Activated naive CD8-positive, alpha-beta T cell (primary cell): ENCODE measurements around the gene BHLHE23.

Experiments
- H3K27ac Mint-ChIP-seq: one replicate; pipeline ENCODE4 v1.8.0; 2021; ENCODE audit warnings: mixed read lengths
- H3K27me3 Mint-ChIP-seq: one replicate; pipeline ENCODE4 v1.8.0; 2021; ENCODE audit warnings: mixed read lengths
- H3K36me3 Mint-ChIP-seq: one replicate; pipeline ENCODE4 v1.8.0; 2021; ENCODE audit warnings: mixed read lengths
- H3K4me1 Mint-ChIP-seq: one replicate; pipeline ENCODE4 v1.8.0; 2021; ENCODE audit warnings: low read depth, mixed read lengths
- H3K4me3 Mint-ChIP-seq: one replicate; pipeline ENCODE4 v1.8.0; 2021; ENCODE audit warnings: mild to moderate bottlenecking, mixed read lengths
- H3K9me3 Mint-ChIP-seq: one replicate; pipeline ENCODE4 v1.8.0; 2021; ENCODE audit warnings: low read depth, mixed read lengths

Gene BHLHE23

DNA sequence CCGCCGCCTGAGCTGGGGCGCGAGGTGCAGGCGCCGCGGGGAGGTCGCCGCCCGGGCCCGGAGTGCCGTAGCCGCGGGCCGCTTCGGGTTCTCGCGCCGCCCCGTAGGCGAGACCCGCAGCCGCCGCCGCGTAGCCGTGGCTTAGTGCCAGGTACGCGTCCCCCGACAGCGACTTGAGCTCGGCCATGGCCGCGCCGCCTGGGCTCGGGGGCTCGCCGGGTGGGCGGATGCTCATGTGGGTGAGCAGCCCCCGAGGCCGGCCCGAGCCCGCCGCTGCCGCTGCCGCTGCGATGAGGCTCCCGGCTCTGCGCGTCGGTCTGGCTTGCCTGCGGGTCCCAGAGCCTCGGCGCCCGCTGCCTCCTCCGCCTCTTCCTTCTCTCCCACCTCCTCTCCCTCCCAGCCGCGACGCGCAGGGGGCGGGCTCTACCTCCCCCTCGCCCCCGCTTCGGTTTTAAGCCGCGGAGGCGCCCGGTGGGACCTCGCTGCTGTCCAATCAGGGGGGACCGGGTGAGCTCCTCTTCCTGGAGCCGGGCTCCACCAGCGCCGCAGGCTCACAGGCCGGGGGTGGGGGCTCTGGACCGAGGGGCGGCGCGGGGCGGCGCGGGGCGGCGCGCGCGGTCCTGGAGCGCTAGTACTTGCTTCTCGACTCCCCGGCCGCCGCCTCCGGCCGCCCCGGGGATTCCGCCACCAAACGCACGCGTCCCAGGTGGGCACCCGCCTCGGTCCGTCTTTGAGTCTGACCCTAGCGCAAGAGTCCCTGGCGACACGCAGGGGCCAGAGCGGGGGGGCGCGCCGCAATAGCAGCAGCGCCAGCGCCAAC lies at the start of gene BHLHE23:
Gene BHLHE23, minus strand, starts transcription at position 425 of the 820 bp plus-strand sequence. Its CDS starts 190 bp downstream, at position 235.
- Mint-ChIP-seq H3K4me3 (peak within 1 kb of the TSS; percentile 42), H3K27ac (no peak within 1 kb of the TSS), H3K27me3 (peaks cover 20% of the 10 kb centered on the region), H3K9me3 (no peaks in the 10 kb centered on the region), H3K4me1 (peaks cover 27% of the 10 kb centered on the region), H3K36me3 (no peaks in the 10 kb centered on the region)

DNA sequence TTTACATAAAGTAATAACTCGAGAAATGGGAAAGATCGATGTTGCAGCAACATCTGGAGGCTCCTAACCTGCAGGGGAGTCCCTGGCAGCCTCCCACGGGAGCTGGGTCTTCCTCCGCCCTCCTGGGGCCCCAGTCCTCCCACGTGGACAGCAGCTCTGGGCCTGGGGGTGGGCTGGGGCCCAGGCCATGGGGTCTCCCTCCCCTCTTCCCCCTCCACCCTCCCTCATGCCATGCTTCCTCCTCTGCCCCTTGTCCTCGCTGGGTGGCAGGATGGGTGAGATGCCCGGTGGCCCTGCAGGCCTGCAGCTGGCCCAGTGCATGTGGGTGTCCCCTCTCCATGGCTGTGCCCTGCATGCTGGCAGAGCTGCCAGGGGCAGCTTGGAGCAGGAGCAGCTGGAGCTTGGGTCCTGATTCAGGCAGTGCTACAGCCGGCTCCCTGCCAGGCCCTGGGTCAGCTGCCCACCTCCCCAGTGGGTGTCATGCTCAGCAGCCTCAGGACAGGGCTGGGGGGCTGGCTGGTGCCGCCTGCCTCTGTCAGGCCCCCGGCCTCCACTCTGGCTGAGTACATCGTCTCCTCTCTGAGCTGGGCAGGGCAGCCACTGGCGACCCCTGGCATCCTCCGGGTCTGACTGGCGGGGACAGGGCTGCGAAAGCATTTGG lies 48.9 kb upstream of the BHLHE23 start:
- H3K36me3 Mint-ChIP-seq = no peaks in the 10 kb centered on the region
- H3K4me1 Mint-ChIP-seq = no peaks in the 10 kb centered on the region
- peaks cover 7% of the 10 kb centered on the region for H3K27me3 Mint-ChIP-seq
- H3K4me3 Mint-ChIP-seq = no peak overlapping the region
- no peaks in the 10 kb centered on the region for H3K9me3 Mint-ChIP-seq
- H3K27ac Mint-ChIP-seq = no peak overlapping the region

DNA sequence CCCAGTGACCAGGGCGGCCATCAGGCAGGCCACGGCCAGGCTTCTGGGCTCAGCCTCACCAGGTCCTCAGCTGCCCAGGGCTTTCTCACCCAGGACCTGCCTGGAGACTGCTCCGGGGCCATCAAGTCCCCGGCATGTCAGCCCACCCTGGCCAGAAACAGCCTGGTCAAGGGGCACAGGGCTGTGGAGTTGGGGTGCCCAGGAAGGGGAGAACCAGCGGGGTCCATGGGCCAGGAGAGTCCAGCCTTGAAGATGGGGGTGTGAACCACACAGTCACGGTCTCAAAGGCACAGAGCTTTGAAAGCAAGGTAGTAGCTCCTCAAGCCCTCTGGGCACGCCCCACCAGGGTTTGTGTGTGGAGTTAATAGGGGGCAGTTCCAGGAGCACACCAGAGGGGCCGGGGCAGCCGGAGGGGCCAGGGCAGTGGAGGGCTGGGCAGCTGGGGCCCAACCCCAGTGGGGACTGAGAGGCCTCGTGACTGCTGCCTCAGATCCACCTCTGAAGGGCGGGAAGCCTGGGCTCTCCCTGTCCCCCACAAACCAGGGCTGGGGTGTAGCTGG lies 48.0 kb upstream of the BHLHE23 start:
- no peaks in the 10 kb centered on the region for H3K4me1 Mint-ChIP-seq
- H3K4me3 Mint-ChIP-seq = no peak overlapping the region
- peaks cover 5% of the 10 kb centered on the region for H3K27me3 Mint-ChIP-seq
- no peak overlapping the region for H3K27ac Mint-ChIP-seq
- no peaks in the 10 kb centered on the region for H3K9me3 Mint-ChIP-seq
- H3K36me3 Mint-ChIP-seq = no peaks in the 10 kb centered on the region

DNA sequence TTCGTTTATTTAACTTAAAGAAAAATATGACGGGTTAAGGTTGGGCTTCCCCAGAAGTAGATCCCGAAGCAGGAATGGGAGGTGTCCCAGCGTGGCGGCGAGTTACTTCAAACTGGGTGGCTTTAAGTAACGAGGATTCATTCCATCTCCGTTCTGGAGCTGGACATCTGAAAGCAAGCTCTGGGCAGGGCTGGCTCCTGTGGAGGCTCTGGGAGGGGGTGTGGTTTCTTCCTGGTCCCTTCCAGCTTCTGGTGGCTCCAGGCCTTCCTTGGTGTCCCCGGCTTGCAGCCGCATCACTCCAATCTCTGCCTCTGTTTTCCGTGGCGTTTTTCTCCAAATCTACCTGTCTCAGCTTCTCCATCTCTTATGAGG lies 47.3 kb upstream of the BHLHE23 start:
- Mint-ChIP-seq H3K4me1 (no peaks in the 10 kb centered on the region), H3K9me3 (no peaks in the 10 kb centered on the region), H3K27me3 (peaks cover 2% of the 10 kb centered on the region), H3K4me3 (no peak overlapping the region), H3K27ac (no peak overlapping the region), H3K36me3 (no peaks in the 10 kb centered on the region)

DNA sequence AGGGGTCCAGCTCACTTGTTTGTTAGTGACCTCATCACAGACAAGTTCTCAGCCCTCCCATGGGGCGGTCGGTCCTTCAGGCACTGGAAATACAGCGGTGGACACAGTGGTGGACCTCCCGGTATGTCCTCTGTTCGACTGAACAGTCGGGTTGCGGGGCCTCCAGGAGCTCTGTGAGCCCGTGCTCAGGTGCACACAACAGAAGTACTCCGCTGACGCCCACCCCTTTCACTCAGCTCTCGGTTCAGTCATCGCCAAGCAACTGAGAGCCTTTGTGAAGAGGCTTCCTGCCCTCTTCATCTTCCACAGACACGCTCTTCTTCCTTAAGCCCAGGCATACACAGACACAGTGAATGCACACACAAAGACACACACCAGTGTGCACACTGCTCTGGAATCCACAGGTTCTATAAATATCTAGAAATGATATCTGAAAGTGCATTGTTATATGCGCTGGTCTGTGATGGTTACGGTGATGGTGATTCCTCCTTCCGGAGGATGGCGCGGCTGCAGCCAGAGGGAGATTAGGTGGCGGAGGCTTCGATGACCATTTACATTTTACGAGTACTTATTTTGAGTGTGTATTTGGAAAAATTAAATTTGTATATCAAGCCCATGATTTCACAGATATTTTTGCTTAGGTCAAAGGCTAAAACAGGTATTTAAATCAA lies 46.8 kb upstream of the BHLHE23 start:
- Mint-ChIP-seq H3K36me3 (no peaks in the 10 kb centered on the region), H3K4me1 (no peaks in the 10 kb centered on the region), H3K4me3 (no peak overlapping the region), H3K27me3 (peaks cover 2% of the 10 kb centered on the region), H3K9me3 (no peaks in the 10 kb centered on the region), H3K27ac (no peak overlapping the region)

DNA sequence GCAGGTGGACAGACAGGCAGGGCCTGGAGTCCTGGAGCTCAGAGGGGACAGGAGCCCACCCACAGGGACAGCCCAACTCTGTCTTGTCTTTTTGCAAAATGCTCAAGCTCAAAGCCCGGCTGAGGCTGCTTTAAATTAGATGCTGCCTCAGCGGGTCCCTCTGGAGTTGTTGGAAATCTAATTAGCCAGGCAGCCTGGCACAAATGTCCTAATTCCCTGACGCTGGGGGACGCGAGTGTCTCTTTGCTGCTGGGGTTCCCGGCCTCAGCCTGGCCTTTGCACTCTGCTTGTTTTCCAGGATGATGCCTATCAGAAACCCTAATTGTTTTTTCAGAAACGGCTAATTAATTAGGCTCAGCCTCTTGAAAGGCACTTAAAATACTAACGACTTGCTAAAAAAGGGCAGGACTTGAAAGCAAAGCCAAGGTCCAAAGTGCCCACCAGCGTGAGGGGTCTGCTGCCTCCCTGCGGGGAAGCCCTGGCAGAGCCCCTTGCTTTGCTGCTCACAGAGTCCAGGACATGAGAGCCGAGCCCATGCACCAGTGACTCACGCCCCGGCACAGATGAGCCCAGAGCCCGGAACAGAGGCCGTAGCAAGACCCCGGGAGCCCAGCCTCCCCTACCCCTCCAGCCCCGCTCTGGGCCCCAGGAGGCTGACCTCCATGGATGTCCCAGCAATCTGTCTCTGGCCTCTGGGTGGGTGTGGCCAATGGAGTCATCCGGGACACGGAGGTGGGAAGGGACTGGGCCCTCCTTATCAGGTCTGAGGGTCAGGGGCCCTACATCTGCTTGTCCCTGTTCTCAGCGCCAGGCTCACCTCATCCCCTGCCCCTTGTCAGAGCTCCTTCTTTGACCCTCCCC lies 46.0 kb upstream of the BHLHE23 start:
- Mint-ChIP-seq H3K4me1 (no peaks in the 10 kb centered on the region), H3K4me3 (no peak overlapping the region), H3K9me3 (no peaks in the 10 kb centered on the region), H3K27ac (no peak overlapping the region), H3K36me3 (no peaks in the 10 kb centered on the region), H3K27me3 (peaks cover 2% of the 10 kb centered on the region)

DNA sequence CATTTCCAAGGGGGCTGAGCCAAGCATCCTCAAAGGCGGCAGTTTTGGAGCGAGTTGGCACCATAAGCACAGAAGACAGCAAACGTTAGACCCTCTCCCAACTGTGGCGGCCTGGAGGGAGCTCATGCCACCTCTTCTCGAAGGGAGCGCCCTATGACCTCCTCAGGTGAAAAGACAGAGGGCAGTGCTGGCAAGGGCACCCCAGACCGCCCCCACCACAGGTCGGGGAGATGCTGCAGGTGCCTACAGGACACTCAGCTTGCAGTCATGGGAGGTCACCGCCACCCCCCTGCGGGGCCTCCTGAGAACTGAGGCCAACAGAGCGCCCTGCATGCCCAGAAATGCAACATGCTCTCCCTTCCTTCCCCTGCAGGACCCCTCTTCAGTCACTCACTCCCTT lies 45.1 kb upstream of the BHLHE23 start:
- Mint-ChIP-seq H3K4me1 (no peaks in the 10 kb centered on the region), H3K4me3 (no peak overlapping the region), H3K27ac (no peak overlapping the region), H3K27me3 (peaks cover 2% of the 10 kb centered on the region), H3K36me3 (no peaks in the 10 kb centered on the region), H3K9me3 (no peaks in the 10 kb centered on the region)

DNA sequence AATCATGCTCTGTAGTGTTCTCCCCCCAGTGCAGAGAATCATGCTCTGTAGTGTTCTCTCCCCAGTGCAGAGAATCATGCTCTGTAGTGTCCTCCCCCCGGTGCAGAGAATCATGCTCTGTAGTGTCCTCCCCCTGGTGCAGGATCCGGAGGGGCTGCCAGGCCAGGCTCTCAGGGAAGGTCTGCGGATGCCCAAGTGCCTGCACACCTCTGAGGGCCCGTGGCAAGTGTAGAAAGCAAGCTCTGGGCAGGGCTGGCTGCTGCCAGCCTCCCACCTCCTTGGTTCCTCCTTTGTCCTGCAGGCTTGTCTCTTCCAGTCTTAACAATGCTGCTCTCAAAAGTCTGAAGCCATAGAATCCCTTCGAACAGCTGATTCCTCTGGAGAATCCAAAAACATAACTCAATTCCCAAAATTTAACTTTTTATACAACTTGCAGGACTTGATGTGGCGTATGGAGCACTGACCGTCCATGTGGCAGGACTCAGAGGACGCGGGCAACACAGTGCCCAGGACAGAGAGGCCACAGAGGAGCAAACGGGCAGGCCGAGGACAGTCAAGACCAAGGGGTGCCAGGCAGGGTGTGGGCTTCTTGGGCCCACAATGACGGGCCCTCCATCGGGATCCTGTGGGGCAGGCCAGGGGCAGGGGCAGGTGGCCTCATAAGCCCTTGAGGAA lies 44.6 kb upstream of the BHLHE23 start:
- H3K9me3 Mint-ChIP-seq = no peaks in the 10 kb centered on the region
- H3K4me3 Mint-ChIP-seq = no peak overlapping the region
- H3K27me3 Mint-ChIP-seq = peaks cover 2% of the 10 kb centered on the region
- no peak overlapping the region for H3K27ac Mint-ChIP-seq
- no peaks in the 10 kb centered on the region for H3K36me3 Mint-ChIP-seq
- H3K4me1 Mint-ChIP-seq = no peaks in the 10 kb centered on the region

DNA sequence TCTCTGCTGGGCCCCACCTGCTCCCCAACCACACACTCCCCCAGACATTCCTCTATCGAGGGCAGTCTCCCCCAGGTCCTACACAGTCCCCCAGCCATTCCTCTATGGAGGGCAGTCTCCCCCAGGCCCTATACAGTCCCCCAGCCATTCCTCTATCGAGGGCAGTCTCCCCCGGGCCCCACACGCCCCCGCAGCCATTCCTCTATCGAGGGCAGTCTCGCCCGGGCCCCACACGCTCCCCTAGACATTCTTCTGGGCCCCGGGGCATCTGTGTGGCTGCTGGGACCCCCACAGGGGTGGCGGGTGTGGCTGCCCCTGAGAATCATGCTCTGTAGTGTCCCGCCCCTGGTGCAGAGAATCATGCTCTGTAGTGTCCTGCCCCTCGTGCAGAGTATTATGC lies 43.6 kb upstream of the BHLHE23 start:
- no peak overlapping the region for H3K4me3 Mint-ChIP-seq
- H3K27ac Mint-ChIP-seq = no peak overlapping the region
- no peaks in the 10 kb centered on the region for H3K4me1 Mint-ChIP-seq
- peaks cover 2% of the 10 kb centered on the region for H3K27me3 Mint-ChIP-seq
- H3K36me3 Mint-ChIP-seq = no peaks in the 10 kb centered on the region
- H3K9me3 Mint-ChIP-seq = no peaks in the 10 kb centered on the region

DNA sequence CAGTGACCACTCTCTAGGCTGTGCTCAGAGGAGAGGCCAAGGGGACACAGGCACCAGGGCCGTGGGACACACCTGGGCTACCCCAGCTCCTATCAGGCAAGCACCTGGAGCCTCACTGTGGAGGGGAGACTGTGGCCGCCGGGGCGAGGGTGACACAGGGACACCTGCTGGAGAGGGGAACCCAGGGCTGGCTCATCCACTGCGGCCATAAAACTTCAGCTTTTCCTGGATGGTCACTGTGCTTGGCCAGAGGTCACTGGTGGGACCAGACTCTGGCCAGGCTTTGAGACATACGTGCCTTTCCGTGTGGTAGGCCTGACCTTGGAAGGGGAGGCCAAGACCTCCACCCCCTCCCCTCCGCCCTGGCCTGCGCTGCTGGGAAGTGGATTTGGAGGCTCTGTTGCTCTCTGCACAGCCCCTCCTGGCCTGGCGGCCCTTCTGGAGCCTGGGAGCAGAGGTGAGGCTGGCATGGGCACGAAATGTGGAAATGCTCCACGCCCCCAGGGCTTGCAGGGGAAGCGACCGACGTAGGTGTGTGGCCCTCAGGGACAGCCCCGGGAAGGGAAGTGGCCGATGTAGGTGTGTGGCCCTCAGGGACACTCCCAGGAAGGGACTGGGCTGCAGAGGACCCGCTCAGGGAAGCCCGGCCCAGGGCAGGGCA lies 42.9 kb upstream of the BHLHE23 start:
- H3K9me3 Mint-ChIP-seq = no peaks in the 10 kb centered on the region
- H3K27ac Mint-ChIP-seq = no peak overlapping the region
- no peaks in the 10 kb centered on the region for H3K36me3 Mint-ChIP-seq
- H3K27me3 Mint-ChIP-seq = peaks cover 2% of the 10 kb centered on the region
- H3K4me3 Mint-ChIP-seq = no peak overlapping the region
- H3K4me1 Mint-ChIP-seq = no peaks in the 10 kb centered on the region

DNA sequence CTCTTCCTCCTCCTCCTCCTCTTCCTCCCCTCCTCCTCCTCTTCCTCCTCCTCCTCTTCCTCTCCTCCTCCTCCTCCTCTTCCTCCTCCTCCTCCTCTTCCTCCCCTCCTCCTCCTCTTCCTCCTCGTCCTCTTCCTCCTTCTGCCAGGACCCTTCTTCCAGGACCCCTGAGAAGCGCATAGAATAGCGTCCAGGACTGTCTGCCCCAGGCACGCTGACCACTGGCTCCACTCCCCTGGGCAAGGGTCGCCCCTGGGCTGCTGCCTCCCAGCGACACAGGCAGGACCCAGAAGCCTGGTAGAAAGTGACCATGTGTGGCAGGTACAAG lies 42.4 kb upstream of the BHLHE23 start:
- H3K27me3 Mint-ChIP-seq = peaks cover 2% of the 10 kb centered on the region
- no peaks in the 10 kb centered on the region for H3K9me3 Mint-ChIP-seq
- no peak overlapping the region for H3K27ac Mint-ChIP-seq
- no peak overlapping the region for H3K4me3 Mint-ChIP-seq
- no peaks in the 10 kb centered on the region for H3K4me1 Mint-ChIP-seq
- no peaks in the 10 kb centered on the region for H3K36me3 Mint-ChIP-seq

DNA sequence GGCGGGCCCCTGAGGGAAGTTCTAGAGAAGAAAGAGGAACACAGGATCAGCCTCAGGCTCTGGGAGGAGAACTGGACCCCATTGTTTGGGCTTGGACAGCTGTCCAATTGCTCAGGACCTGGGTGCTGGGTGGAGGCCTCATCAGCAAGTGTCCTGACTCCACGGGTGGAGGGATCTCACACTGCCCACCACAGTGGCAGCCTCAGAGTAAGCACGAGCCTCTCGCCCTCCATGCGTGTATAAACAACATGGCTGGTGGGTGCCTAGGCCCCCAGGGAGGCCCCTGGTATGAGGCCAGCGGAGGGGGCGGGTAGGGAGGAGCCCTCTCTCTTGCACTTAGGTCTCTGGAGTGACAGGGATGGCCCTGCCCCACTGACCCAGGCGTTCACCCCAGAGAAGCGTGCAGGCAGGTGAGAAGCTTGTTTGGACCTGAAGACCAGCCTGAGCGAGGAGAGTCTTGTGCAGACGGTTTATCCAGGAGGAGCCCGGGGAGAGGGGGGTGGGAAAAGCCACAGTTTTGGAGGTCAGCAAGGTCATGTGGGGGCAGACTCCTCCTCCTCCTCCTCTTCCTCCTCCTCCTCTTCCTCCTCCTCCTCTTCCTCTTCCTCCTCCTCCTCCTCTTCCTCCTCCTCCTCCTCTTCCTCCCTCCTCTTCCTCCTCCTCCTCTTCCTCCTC lies 41.9 kb upstream of the BHLHE23 start:
- no peaks in the 10 kb centered on the region for H3K36me3 Mint-ChIP-seq
- peaks cover 1% of the 10 kb centered on the region for H3K27me3 Mint-ChIP-seq
- no peak overlapping the region for H3K27ac Mint-ChIP-seq
- H3K4me3 Mint-ChIP-seq = no peak overlapping the region
- no peaks in the 10 kb centered on the region for H3K4me1 Mint-ChIP-seq
- no peaks in the 10 kb centered on the region for H3K9me3 Mint-ChIP-seq

DNA sequence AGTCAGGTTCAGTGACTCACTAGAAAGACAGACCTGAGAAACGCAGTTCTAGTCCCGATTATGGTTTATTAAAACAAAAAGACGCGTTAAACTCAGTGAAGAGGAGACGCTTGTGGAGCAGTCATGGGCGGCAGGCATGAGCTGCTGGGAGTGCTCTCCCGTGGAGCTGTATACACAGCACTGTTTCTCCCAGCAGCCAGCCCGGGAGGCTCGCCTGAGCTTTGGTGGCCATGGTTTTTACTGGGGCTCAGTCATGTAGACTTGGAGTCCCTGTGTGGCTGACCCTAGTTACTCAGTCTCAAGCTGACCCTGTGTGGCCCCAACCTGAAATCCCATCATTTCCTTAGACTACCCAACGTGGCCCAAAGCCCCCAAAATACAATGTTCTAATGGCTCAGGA lies 41.2 kb upstream of the BHLHE23 start:
- Mint-ChIP-seq H3K27ac (no peak overlapping the region), H3K9me3 (no peaks in the 10 kb centered on the region), H3K4me1 (no peaks in the 10 kb centered on the region), H3K36me3 (no peaks in the 10 kb centered on the region), H3K27me3 (no peaks in the 10 kb centered on the region), H3K4me3 (no peak overlapping the region)
